IPS-15b (cell line): Measurements from ENCODE around the gene GAGE12H.

ENCODE experiments used
- H3K27me3 ChIP-seq: one replicate; pipeline ENCODE4 v1.6.1; 2013; ENCODE audit warnings: low read length; ENCODE audit not compliant: control insufficient read depth, insufficient read depth
- H3K36me3 ChIP-seq: one replicate; pipeline ENCODE4 v1.6.1; 2013; ENCODE audit warnings: low read length; ENCODE audit not compliant: control insufficient read depth, insufficient read depth
- H3K4me1 ChIP-seq: one replicate; pipeline ENCODE4 v1.6.1; 2013; ENCODE audit warnings: mild to moderate bottlenecking, low read length; ENCODE audit not compliant: control insufficient read depth, insufficient read depth
- H3K4me3 ChIP-seq: one replicate; pipeline ENCODE4 v1.5.1; 2013; ENCODE audit warnings: low read depth, low read length
- H3K9ac ChIP-seq: one replicate; pipeline ENCODE4 v1.6.1; 2013; ENCODE audit warnings: low read depth, mild to moderate bottlenecking, low read length
- H3K9me3 ChIP-seq: one replicate; pipeline ENCODE4 v1.6.1; 2013; ENCODE audit warnings: mild to moderate bottlenecking, low read length; ENCODE audit not compliant: control insufficient read depth, insufficient read depth

GAGE12H gene

GRCh38 chrX:49610718-49611310 is 31.1 kb downstream of the GAGE12H start:
- no peak overlapping the region for H3K4me3 ChIP-seq
- H3K36me3 ChIP-seq = no peaks in the 10 kb centered on the region
- H3K27me3 ChIP-seq = no peaks in the 10 kb centered on the region
- H3K9me3 ChIP-seq = no peaks in the 10 kb centered on the region
- no peak overlapping the region for H3K9ac ChIP-seq
- no peaks in the 10 kb centered on the region for H3K4me1 ChIP-seq

- Histone ChIP-seq H3K9ac (no peak overlapping the region), H3K4me1 (no peaks in the 10 kb centered on the region), H3K36me3 (no peaks in the 10 kb centered on the region), H3K4me3 (no peak overlapping the region), H3K9me3 (no peaks in the 10 kb centered on the region), H3K27me3 (no peaks in the 10 kb centered on the region)
Observed at GRCh38 chrX:49618574-49618973, 38.8 kb downstream of the GAGE12H start.

GRCh38 chrX:49627086-49627777 is 47.5 kb downstream of the GAGE12H start:
- Histone ChIP-seq H3K4me3 (peak overlapping the region; percentile 33), H3K9me3 (peaks cover 8% of the 10 kb centered on the region), H3K4me1 (no peaks in the 10 kb centered on the region), H3K27me3 (no peaks in the 10 kb centered on the region), H3K9ac (no peak overlapping the region), H3K36me3 (no peaks in the 10 kb centered on the region)
